Tibial nerve (tissue), 3 donors: ENCODE data around the gene RRP1B.
"Not testable (repeated sequence)": the region's sequence is repeated elsewhere in the genome, so short reads cannot be mapped to it uniquely, and the experiment has no call there.

Experiments
- EP300 ChIP-seq, 2 donors: sonication (generic); formaldehyde crosslinking; IDR thresholded peaks; one replicate each; pipeline ENCODE4 v1.6.1; 2017; ENCODE audit warnings: antibody characterized with exemption in 2 of 2, mild to moderate bottlenecking in 1 of 2
- POLR2A ChIP-seq, 2 donors: fragments of 450-650 bp; IDR thresholded peaks; one replicate each; pipeline ENCODE4 v1.6.1; 2017; ENCODE audit warnings: antibody characterized with exemption in 2 of 2, mild to moderate bottlenecking in 2 of 2, moderate library complexity in 2 of 2

DNA sequence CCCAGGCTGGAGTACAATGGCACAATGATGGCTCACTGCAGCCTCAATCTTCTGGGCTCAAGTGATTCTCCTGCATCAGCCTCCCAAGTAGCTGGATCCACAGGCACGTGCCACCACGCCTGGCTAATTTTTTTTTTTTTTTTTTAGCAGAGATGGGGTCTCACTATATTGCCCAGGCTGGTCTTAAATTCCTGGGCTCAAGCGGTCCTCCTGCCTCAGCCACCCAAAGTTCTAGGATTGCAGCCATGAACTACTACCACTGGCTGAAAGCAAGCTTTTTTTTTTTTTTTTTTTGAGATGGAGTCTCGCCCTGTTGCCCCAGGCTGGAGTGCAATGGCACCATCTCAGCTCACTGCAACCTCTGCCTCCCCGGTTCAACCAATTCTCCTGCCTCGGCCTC is 53.8 kb downstream of the RRP1B start:
- TF ChIP-seq EP300, POLR2A (IDR thresholded peaks at IDR 0.05): not testable (repeated sequence)
